ENCODE data around the gene JARID2. TPM values are rescaled to one million over a fixed set of nuclear protein-coding genes. Genes with fewer than 3 reads are reported as not detected.

Gene JARID2
- total and polyA plus RNA-seq, 2 of the 8 experiments (the other 6 are each of a cell fraction or from before 2014, with no cell fraction given), result 60.1 to 239 TPM

GRCh38 chr6:15244620-15245360, 1.1 kb upstream of the JARID2 start (continued):
- TF ChIP-seq HDAC2 (IDR thresholded peaks at IDR 0.05; ENCODE audit: borderline replicate concordance in 1 of 2, low read depth in 2 of 2, low read length in 2 of 2), result no peak; a peak in 1 of 4 replicates
